Stimulated activated CD4-positive, alpha-beta T cell treated with anti-CD3 and anti-CD28 coated beads, TNF-alpha, amount 100 ng/mL, for 24 hours (primary cell): ENCODE measurements around the gene UGT1A3.

Source experiments
- DNase-seq, 3 experiments: peaks; one replicate each; pipeline ENCODE4 v3.0.0-alpha.2; 2020; ENCODE audit warnings: low read depth in 3 of 3

UGT1A3 gene

DNA sequence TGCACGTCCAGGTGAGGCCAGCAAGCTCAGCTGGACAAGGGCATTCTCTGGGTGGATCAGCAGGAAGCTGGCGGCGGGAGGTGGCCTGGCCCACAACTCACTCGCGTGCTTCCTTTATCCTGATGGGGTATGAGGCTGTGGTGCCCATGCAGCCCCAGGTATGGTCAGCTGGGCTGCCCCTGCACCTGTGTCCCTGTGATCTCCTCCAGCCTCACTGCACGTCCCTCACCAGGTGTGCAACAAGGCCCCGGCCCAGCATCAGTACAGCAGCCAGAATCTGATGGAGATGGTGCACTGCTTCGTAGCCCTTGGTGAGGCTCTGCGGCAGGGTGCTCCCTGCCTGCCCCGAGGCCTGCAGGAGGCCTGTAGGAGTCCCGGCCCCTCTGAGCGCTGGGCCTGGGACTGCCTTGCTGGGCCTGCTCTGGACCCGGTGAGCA lies 66.9 kb downstream of the UGT1A3 start:
- DNase-seq: no peak

DNA sequence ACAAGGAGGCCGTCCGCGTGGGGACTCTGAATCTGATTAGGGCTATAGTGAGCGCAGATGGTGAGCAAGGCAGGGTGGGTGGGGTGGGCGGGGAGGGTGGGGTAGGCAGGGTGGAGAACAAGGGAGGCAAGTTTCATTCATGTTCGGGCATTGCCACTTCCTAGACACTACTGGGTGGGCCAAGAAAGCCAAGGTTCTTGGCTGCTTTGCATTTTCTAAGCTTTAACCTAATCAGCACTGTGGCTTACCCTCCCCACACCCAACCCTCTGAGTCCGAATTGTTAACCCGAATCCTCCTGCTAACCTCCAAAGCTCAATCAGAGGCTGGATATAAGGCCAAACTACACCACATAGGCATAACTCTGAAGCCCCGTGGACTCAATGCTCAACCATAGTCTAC lies 67.4 kb downstream of the UGT1A3 start:
- DNase-seq: no peak

GRCh38 chr2:233798335-233799086 lies 69.7 kb downstream of the UGT1A3 start:
- no peak for DNase-seq

GRCh38 chr2:233799087-233799665 lies 70.3 kb downstream of the UGT1A3 start:
- DNase-seq: no peak

- DNase-seq: no peak
Measured at GRCh38 chr2:233799716-233800115, 70.9 kb downstream of the UGT1A3 start.

- DNase-seq: no peak
Measured at GRCh38 chr2:233800208-233800607, 71.4 kb downstream of the UGT1A3 start.

DNA sequence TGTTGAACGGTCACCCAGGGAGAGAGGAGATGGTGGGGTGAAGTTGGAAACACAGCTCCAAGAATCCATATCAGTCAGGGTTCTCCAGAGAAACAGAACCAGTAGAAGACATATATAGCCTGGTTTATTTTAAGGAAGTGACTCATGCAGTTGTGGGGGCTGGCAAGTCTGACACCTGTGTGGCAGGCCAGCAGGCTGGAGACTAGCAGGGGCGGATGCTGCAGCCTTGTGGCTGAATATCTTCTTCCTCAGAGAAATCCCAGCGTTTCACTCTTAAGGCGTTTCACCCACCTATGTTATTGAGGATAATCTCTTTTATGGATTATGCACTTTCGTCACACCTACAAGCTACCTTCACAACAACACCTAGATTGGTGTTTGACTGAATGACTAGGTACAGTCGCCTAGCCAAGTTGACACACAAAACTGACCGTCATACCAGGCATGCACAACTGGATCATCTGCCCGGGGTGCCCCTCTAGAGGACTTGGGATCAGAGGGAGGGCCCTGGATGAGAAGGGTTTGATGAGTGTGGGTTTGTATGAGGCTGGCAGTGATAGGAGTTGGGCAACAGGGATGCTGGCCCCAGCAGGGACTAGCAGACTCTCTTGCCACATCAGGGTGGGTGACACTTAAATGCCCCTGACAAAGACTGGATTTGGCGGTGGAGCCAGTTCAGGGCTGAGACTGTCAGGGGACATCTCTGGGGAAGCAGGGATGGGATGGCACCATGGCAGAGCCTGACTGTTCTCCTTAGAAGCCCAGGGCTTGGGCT lies 72.7 kb downstream of the UGT1A3 start:
- no peak for DNase-seq

DNA sequence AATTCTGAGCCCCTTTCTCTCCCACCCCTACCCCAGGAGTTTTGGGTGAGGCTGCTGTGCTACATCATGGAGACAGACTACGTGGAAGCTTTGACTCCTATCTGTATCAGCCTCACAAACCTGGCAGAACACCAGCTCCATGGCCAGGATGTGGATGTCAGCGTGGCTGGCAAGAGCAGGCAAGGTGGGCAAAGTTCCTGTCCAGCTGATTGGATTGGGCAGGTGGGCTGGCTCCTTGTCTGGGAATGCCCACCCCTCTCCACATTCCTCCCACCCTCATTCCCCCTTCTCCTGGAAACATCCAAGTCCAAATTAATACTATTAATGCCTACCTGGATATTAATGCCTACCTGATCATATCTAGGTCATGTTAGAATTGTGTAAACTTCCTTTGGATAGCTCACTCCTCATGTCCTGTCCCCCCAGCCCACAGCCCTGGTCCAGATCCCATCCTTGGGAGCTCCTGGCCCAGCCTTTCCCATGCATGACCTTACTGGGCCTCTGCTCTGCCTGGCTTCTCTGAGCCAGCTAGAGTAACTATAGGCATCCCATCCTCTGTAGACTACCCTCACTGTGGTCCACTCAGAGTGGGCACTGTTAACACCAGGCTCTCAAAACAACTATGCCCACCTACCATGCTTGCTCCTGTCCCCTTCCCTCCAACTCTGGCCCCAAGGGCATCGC lies 73.4 kb downstream of the UGT1A3 start:
- no peak for DNase-seq

- no peak for DNase-seq
Measured at GRCh38 chr2:233803292-233803911, 74.6 kb downstream of the UGT1A3 start.

DNA sequence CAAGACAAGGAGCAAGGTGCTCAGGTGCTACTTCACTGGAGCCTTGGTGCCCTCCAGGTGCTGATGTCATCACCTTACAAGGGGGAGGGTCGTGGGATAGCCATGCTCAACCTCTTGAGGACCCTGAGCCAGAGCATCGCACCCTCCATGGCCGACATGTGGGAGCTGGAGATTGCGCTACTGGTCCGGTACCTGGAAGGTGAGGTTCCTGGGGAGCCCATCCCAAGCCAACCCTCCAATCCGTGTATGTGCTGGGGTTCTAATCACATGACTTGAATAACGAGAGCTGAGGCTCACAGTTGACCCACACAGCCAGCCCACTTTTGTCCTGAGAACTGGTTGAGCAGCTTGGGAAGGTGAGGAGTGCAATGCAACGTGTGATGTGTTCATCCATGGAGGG lies 75.2 kb downstream of the UGT1A3 start:
- DNase-seq: no peak

DNA sequence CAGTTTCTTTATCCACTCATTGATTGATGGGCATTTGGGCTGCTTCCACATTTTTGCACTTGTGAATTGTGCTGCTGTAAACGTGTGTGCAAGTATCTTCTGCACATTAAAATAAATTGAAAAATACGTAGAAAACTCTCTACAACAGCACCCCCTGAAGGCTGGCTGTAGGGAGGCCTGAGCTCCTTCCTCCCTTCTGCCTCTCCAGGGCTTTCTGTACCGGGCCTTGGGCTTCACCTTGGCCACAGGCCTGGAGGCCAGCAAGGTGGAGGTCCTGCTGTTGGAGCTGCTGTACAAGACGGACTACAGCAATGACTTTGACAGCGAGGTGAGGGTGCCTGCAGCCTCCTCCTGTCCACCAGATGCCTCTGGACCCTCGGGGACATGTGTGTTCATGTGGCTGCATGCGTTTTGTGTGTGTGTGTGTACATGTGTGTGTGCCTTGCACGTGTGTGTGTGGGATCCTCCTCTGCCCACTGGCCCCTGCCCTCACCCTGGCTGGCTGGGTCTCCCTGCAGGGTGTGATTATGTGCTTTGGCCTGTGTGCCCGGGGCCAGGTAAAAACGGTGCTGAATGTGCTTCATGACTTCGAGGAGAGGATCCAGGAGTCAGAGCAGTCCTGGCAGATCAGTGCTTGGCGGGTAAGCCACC lies 78.5 kb downstream of the UGT1A3 start:
- no peak for DNase-seq

DNA sequence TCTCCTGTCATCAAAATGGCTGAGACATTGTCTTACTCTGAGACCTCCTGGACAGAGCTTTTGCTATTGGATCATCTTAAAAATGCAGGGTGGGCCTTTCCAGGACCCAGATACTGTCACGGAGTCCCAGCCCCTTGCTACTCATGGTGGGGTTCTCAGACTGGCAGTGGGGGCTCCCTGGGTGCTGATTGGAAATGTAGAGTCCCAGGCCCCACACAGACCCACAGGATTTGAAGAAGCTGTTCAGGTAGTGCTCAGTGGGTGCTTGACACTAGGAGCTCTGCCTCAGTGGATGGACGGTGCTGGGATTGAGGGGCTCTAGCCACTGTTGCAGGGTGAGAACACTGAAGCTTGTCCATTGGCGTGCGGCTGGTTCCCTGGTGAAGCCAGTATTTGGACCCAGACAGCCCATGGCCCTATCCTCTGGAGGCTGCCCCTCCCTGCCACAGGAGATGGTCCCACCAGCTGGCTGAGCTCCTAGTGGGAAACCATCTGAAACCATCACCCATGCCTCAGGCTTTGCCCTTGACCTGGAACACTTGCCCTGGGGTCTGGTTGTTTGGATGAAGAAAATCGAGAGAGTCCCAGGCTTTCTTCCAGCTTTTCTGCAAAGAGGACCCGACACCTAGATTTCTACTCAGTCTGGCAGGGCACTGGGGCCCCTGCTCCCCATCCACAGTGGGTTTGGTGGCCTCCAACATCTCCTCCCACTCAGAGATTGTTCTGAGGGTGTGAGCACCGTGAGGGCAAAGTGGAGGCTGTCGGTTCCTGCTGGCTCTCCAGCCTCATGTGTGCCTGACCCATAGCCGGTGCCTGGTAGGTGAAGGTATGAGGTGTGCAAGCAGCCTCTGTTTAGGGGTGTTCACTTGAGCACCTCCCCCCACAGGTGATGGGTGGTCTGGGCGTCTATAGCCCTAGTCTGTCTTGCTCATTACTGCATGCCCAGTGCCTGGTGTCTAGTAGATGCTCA lies 79.4 kb downstream of the UGT1A3 start:
- no peak for DNase-seq

DNA sequence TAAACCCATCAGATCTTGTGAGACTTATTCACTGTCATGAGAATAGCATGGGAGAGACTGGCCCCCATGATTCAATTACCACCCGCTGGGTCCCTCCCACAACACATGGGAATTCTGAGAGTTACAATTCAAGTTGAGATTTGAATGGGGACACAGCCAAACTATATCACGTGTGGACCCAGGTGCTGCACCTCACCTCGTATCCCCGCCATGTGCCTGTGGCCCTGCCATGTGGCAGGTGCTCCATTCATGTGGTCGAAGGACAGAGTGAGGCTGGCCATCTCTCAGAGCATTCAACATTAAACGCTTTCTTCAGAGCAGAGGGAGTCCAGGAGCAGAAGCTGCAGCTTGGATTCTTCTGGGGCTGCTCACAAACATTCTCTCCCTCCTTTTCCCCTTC lies 81.5 kb downstream of the UGT1A3 start:
- no peak for DNase-seq

DNA sequence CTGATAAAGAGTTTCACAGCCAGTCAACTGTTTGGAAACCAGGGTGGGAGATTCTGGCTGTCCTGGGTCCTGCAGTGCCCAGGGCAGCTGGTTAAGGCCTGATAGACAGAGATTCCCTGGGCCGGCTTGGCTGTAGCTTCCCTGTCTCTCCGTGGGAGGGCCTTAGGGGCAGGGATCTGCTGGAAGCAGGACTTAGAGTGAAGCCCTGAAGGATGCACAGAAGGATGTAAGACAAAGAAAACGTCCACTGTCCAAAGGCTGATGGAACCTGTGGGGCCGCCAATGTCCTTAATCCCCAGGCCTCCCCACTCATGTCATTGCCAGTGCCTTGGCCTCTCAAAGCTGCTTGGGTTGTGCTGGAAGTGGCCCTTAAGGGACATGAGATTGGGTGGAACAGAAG lies 82.2 kb downstream of the UGT1A3 start:
- no peak for DNase-seq

- DNase-seq: no peak
Measured at GRCh38 chr2:233811732-233812131, 82.9 kb downstream of the UGT1A3 start.

DNA sequence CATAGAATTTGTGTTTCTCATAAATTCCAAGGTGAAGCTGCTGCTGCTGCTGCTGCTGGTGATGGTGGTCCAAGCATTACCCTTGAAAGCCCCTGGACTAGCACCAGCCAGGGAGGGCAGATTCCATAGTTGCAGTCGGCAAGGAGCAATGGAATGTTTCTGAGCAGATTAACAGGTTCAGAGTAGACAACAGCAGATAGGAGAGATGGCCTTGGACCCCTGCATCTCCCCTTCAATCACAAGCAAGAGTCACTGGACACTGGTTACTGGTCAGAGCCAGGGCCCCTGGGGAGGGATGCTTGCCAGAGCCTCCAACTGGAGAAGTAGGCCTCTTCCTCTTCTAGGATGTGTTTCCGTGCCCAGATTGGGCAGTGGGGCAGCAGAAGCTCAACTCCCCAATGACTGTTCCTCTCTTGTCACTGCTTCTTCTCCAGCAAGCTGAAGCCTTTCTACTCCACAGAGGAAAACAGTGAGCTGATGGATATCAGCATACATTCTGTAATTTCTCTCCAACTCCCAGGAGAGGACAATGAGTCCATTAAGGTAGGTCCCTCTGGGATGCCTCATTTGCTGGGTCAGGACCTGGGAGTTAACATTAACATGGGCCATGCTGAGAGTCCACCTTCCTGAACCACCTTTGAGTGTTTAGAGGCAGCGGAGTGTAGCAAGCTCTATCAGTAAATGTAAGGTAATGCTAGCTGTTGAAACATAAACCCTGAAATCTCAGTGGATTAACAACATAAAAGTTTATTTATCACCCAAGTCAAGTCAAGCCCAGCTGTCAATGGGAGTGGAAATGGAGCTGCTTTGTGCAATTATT lies 84.6 kb downstream of the UGT1A3 start:
- no peak for DNase-seq

DNA sequence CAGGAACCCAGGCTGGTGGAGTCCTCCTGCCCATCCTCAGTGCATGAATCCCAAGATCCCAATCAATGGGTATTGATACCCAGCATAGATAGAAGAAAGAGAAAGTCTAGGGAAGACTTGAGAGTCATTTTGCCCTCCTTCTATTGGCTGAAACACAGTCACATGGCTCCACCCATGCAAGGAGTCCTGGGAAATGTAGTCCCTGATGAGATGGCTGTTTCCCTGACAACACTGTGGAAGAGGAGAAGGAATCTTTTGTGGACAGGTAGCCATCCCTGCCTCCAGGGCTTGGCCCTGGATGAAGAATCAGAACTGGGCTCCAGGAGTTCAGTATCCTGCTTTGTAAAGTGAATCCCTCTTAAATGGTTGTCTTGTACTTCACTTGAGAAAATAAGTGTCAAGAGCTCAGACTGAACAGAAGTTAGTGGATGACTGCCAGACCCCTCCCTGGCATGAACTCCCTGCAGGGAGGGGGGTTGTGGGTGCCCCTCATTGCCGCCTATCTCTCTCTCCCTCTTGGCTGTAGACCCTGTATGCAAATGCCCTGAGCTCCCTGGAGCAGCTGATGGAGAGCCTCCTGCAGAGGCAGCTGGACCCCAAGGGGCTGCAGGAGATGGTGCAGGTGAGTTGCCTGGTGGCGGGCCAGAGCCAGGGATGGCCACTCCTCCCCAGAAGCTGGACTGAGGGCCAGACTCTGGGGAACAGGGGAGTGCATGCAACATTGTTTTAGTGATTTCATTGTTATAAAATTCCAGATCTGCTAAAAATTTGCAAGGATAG lies 85.4 kb downstream of the UGT1A3 start:
- DNase-seq: no peak

DNA sequence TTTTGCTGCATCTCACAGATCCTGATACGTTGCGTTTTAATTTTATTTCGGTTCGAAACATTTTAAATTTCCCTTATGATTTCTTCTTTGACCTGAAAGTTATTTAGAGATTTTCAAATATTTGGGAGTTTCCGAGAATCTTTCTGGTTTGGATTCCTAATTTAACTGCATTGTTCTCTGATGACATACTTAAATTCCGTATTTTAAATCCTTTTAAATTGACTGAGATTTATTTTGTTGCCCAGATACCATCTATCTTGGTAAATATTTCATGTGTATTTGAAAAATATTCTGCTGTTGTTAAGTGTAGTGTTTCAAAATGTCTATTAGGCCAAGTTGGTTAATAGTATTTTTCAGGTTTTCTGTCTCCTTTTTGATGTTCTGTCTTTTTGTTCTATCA lies 87.0 kb downstream of the UGT1A3 start:
- no peak for DNase-seq

GRCh38 chr2:233816334-233816733 lies 87.5 kb downstream of the UGT1A3 start:
- no peak for DNase-seq
